K562 treated with DMSO at 1 percent for 48 hours (cell line): ENCODE data around the gene SCN2B. TPM values are rescaled to one million over a fixed set of nuclear protein-coding genes. Genes with fewer than 3 reads are reported as not detected.

Experiments
- total RNA-seq: library from RNA; unstranded; fragments of 300-600 nt; gene quantifications from 2 replicates; pipeline ENCODE4 v1.2.3, GENCODE V29; 2022; ENCODE audit warnings: low replicate concordance; ENCODE audit errors: extremely low read depth

The SCN2B gene
- total RNA-seq = not detected in 2 replicates

GRCh38 chr11:118175993-118176777 is at the start of gene SCN2B:
TSS of gene SCN2B (minus strand) at chr11:118176639. CDS start at chr11:118176431, 208 bp downstream.

GRCh38 chr11:118224511-118225188 is 48.2 kb upstream of the SCN2B start, which contains the start of gene JAML:
TSS of gene JAML (minus strand) at chr11:118225011. CDS start at chr11:118214866, 10,145 bp downstream.

GRCh38 chr11:118152552-118153471 is 23.6 kb downstream of the SCN2B start, which contains the start of gene SCN4B:
TSS of gene SCN4B (minus strand) at chr11:118152823. CDS start at chr11:118152673, 150 bp downstream.

Other genes starting within 250 kb of the SCN2B start
- not detected in 2 replicates for gene TMPRSS13, start 247.2 kb downstream of the SCN2B start, total RNA-seq
- gene IL10RA, start 190.2 kb downstream of the SCN2B start, total RNA-seq = not detected in 2 replicates
- gene TMPRSS4, start 99.6 kb downstream of the SCN2B start, total RNA-seq = not detected in 2 replicates
- gene SMIM35, start 89.7 kb downstream of the SCN2B start, total RNA-seq = not detected in 2 replicates
- gene SCN4B, start 23.8 kb downstream of the SCN2B start, total RNA-seq = not detected in 2 replicates
- not detected in 2 replicates for gene JAML, start 48.4 kb upstream of the SCN2B start, total RNA-seq
- not detected in 2 replicates for gene MPZL3, start 75.7 kb upstream of the SCN2B start, total RNA-seq
- gene MPZL2, start 87.7 kb upstream of the SCN2B start, total RNA-seq = not detected in 2 replicates
- not detected in 2 replicates for gene CD3E, start 128.1 kb upstream of the SCN2B start, total RNA-seq
- not detected in 2 replicates for gene CD3D, start 166.1 kb upstream of the SCN2B start, total RNA-seq
- not detected in 2 replicates for gene CD3G, start 167.7 kb upstream of the SCN2B start, total RNA-seq
- gene UBE4A, start 183.0 kb upstream of the SCN2B start, total RNA-seq = not detected in 2 replicates
- gene ATP5MG, start 225.0 kb upstream of the SCN2B start, total RNA-seq = not detected in 2 replicates